ENCODE results near the gene FAM20C. TPM values are rescaled to one million over a fixed set of nuclear protein-coding genes. Genes with fewer than 3 reads are reported as not detected.

The FAM20C gene
- total RNA-seq, 4 donors from 2014 or later, result 46.5 to 79.2 (median 69.8) TPM

DNA sequence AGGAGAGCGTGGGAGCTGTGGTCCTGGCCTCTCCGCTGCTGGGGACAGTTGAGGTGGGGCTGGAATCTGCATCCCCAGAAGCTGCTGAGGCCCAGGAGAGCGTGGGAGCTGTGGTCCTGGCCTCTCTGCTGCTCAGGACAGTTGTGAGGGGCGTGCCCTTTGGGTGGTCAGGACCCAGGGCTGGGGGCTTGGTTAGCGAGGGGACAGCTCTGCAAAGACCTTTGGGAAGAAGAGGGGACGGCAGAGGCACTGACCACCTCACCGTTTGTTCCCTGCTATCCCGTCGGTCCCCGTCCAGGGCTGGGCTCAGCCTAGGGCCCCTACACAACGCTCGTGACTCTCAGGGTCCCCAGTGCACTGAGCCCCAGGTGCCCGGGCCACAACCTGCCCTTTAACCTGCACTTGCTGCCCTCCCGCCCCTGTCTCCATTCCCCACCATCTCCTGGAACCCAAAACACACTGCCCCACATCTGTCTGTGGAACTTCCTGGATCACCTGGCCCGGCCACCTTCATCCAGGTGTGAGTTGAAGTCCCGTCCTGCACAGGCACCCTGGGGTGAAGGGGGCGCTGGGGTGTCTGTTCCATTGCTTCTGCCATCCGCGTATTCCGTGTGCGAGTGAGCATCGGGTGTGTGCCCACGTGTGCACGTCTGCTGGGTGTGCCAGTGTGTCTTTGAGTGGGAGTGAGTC lies 111.7 kb downstream of the FAM20C start:
- Histone ChIP-seq H3K27ac (replicated peaks in 1 of 4) (no peak overlapping the region), H3K36me3 (no peaks in the 10 kb centered on the region), H3K4me3 (no peak overlapping the region), H3K9me3 (peaks cover 0 to 11% (median 8%) of the 10 kb centered on the region in 4 donors), H3K4me1 (no peaks in the 10 kb centered on the region), H3K27me3 (peaks cover 0 to 29% (median 0%) of the 10 kb centered on the region in 4 donors)
- WGBS, result 90% methylated on average over 24 of the region's 24 CpGs
- no peak for DNase-seq (ENCODE audit: extremely low spot score)
- TF ChIP-seq POLR2A (IDR thresholded peaks at IDR 0.05; ENCODE audit: low read depth), result no peak
- no peak for TF ChIP-seq EP300 (IDR thresholded peaks at IDR 0.05)
- TF ChIP-seq POLR2AphosphoS5 (IDR thresholded peaks at IDR 0.05), result no peak
- TF ChIP-seq, protein P1, sequence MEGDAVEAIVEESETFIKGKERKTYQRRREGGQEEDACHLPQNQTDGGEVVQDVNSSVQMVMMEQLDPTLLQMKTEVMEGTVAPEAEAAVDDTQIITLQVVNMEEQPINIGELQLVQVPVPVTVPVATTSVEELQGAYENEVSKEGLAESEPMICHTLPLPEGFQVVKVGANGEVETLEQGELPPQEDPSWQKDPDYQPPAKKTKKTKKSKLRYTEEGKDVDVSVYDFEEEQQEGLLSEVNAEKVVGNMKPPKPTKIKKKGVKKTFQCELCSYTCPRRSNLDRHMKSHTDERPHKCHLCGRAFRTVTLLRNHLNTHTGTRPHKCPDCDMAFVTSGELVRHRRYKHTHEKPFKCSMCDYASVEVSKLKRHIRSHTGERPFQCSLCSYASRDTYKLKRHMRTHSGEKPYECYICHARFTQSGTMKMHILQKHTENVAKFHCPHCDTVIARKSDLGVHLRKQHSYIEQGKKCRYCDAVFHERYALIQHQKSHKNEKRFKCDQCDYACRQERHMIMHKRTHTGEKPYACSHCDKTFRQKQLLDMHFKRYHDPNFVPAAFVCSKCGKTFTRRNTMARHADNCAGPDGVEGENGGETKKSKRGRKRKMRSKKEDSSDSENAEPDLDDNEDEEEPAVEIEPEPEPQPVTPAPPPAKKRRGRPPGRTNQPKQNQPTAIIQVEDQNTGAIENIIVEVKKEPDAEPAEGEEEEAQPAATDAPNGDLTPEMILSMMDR (IDR thresholded peaks at IDR 0.05), result no peak
- intact Hi-C loops (cut with DNase I), result no loop called here

DNA sequence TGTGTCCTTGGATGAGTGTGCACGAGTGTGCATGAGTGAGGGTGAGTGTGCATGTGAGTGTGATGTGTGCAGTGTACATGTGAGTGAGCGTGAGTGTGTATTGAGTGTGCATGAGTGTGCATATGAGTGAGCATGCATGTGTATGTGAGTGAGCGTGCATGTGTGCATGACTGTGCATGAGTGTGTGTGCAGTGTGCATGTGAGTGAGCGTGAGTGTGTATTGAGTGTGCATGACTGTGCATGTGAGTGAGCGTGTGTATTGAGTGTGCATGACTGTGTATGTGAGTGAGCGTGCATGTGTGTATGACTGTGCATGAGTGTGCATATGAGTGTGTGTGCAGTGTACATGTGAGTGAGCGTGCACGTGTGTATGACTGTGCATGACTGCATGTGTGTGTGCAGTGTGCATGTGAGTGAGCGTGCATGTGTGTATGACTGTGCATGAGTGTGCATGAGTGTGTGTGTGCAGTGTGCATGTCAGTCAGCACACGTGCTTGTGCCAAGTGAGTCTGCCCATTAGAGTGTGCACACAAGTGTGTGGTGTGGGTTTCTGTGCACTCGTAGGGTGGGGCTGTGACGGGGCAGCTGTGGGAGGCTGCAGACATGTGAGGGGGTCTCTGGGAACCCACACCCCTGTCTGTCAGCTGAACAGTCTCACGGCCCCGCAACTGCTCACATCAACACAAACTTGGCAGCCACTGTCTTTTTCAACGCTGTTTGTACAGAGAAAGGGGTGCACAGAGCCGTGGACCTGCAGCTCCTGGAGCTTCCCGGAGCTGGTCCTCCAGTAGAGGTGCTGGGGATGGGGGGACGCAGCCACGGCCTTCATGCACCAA lies 112.4 kb downstream of the FAM20C start:
- Histone ChIP-seq H3K27ac (replicated peaks in 1 of 4) (no peak overlapping the region), H3K4me3 (no peak overlapping the region), H3K9me3 (peaks cover 0 to 11% (median 8%) of the 10 kb centered on the region in 4 donors), H3K36me3 (no peaks in the 10 kb centered on the region), H3K27me3 (peaks cover 0 to 29% (median 0%) of the 10 kb centered on the region in 4 donors), H3K4me1 (no peaks in the 10 kb centered on the region)
- 79% methylated on average over 17 of the region's 19 CpGs for WGBS
- intact Hi-C loops (cut with DNase I), result no loop called here
- TF ChIP-seq POLR2A (IDR thresholded peaks at IDR 0.05; ENCODE audit: low read depth) (no peak), EP300 (IDR thresholded peaks at IDR 0.05) (no peak), POLR2AphosphoS5 (IDR thresholded peaks at IDR 0.05) (no peak)
- TF ChIP-seq, protein P1 (IDR thresholded peaks at IDR 0.05), result no peak
- no peak for DNase-seq (ENCODE audit: extremely low spot score)

DNA sequence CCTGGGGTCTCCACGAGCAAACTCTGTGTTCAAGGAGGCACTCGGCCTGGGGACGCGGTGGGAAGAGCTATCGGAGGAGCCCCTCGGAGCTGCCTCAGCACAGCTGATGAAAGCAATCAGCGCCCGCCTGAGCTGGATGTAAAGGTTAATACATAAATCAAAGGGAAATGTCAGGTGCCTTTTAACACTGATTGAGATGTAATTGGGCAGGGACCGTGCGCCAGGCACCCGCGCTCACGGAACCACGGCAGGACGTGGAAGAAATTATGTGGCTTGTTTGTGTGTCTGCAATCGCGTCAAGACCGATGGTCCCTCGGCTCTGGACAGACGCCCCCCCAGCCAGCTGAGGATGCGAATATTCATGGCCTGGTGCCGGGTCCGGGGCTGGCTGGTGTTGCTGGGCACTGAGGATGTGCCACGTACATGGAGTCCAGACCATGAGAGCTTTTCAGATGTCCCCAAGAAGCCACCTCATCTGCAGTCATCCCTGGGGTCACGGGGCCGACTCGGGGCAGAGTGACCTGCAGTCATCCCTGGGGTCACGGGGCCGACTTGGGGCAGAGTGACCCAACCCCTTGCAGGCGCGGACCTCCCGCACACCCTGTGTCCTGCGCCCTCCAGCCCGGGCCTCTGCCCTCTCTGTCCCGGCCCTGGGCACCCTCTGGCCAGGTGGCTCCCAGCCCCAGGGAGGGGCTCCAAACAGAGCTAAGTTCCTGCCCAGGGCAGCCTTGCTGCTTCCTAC lies 113.2 kb downstream of the FAM20C start:
- Histone ChIP-seq H3K27ac (replicated peaks in 1 of 4) (no peak overlapping the region), H3K4me1 (no peaks in the 10 kb centered on the region), H3K9me3 (peaks cover 0 to 11% (median 8%) of the 10 kb centered on the region in 4 donors), H3K27me3 (peaks cover 0 to 30% (median 0%) of the 10 kb centered on the region in 4 donors), H3K4me3 (no peak overlapping the region), H3K36me3 (no peaks in the 10 kb centered on the region)
- no peak for DNase-seq (ENCODE audit: extremely low spot score)
- intact Hi-C loops (cut with DNase I), result no loop called here
- 81% methylated on average over 24 of the region's 35 CpGs for WGBS
- TF ChIP-seq, protein P1 (IDR thresholded peaks at IDR 0.05), result no peak
- no peak for TF ChIP-seq POLR2AphosphoS5 (IDR thresholded peaks at IDR 0.05)
- TF ChIP-seq EP300 (IDR thresholded peaks at IDR 0.05), result no peak
- TF ChIP-seq POLR2A (IDR thresholded peaks at IDR 0.05; ENCODE audit: low read depth), result no peak

DNA sequence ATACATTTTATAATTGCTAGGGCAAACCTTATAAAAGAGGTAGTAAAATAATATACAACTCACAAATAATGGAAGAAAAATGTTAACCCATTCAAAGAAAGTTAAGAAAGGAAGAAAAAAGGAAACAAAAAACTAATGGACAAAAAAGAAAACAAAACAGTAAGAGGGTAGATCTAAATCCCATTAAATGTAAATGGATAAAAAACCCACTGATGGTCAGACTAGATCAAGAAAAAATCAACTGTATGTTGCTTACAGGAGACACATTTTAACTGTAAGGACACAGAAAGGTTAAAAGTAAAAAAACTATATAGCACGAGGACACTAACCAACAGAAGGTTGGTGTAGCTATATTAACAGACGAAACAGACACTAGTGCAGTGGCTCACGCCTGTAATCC lies 115.6 kb downstream of the FAM20C start:
- intact Hi-C loops (cut with DNase I), result no loop called here
- Histone ChIP-seq H3K36me3 (no peaks in the 10 kb centered on the region), H3K4me1 (no peaks in the 10 kb centered on the region), H3K27ac (replicated peaks in 1 of 4) (no peak overlapping the region), H3K9me3 (peaks cover 0 to 11% (median 8%) of the 10 kb centered on the region in 4 donors), H3K4me3 (no peak overlapping the region), H3K27me3 (peaks cover 0 to 36% (median 0%) of the 10 kb centered on the region in 4 donors)
- TF ChIP-seq EP300 (IDR thresholded peaks at IDR 0.05), result no peak
- TF ChIP-seq, protein P1 (IDR thresholded peaks at IDR 0.05), result no peak
- no peak for TF ChIP-seq POLR2AphosphoS5 (IDR thresholded peaks at IDR 0.05)
- no peak for TF ChIP-seq POLR2A (IDR thresholded peaks at IDR 0.05; ENCODE audit: low read depth)
- no peak for DNase-seq (ENCODE audit: extremely low spot score)
- WGBS, result 72% methylated on average over 3 of the region's 3 CpGs
